HEK293 (cell line): ENCODE measurements around the gene ZFC3H1.

Experiments used
- HOXA7 ChIP-seq: sonication (generic); formaldehyde crosslinking; IDR thresholded peaks from 2 replicates; pipeline ENCODE4 v1.8.1; 2022; ENCODE audit warnings: missing genetic modification reagents, borderline replicate concordance
- ZBTB21 ChIP-seq: fragments of 450-650 bp; formaldehyde crosslinking; IDR thresholded peaks from 2 replicates; pipeline ENCODE4 v1.5.1; 2017; ENCODE audit warnings: missing biosample characterization, missing genetic modification characterization
- ZNF138 ChIP-seq: fragments of 450-650 bp; formaldehyde crosslinking; IDR thresholded peaks from 2 replicates; pipeline ENCODE4 v1.5.1; 2016; ENCODE audit warnings: missing biosample characterization, missing genetic modification characterization, borderline replicate concordance
- ZNF146 ChIP-seq: fragments of 450-650 bp; formaldehyde crosslinking; IDR thresholded peaks from 2 replicates; pipeline ENCODE4 v1.5.1; 2016; ENCODE audit warnings: missing biosample characterization, missing genetic modification characterization
- ZNF776 ChIP-seq: fragments of 450-650 bp; formaldehyde crosslinking; IDR thresholded peaks from 2 replicates; pipeline ENCODE4 v1.5.0; 2017; ENCODE audit warnings: missing biosample characterization, missing genetic modification characterization, borderline replicate concordance
- TF ChIP-seq, protein P1 (sequence below): fragments of 450-650 bp; formaldehyde crosslinking; IDR thresholded peaks from 2 replicates; pipeline ENCODE4 v1.5.1; 2016; ENCODE audit warnings: missing biosample characterization, missing genetic modification characterization
- TF ChIP-seq, protein P2 (sequence below): fragments of 450-650 bp; formaldehyde crosslinking; IDR thresholded peaks from 2 replicates; pipeline ENCODE4 v1.5.1; 2016; ENCODE audit warnings: missing biosample characterization, missing genetic modification characterization

DNA sequence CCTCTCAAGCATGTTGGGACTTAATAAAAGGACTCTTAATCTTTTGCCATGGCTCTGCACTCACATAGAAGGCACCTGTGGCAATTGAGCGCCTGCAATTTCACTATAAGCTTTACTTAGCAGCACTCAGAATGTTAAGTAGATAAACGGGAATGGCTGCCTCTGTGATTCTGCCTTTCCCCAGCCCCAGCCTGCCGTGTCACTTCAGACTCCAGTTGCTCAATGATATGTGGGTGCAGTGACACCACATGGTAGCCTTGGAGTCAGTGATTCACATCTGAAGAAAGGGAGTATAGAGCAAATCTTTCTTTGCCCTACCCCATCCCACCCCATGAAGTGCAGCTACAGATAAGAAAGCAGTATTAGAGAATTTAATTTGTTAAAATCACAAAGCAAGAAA is 96.1 kb downstream of the ZFC3H1 start:
- TF ChIP-seq ZNF776 (tag by site-specific recombination), result no peak
- TF ChIP-seq, protein P1, sequence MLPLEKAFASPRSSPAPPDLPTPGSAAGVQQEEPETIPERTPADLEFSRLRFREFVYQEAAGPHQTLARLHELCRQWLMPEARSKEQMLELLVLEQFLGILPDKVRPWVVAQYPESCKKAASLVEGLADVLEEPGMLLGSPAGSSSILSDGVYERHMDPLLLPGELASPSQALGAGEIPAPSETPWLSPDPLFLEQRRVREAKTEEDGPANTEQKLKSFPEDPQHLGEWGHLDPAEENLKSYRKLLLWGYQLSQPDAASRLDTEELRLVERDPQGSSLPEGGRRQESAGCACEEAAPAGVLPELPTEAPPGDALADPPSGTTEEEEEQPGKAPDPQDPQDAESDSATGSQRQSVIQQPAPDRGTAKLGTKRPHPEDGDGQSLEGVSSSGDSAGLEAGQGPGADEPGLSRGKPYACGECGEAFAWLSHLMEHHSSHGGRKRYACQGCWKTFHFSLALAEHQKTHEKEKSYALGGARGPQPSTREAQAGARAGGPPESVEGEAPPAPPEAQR (tag by site-specific recombination), result no peak
- TF ChIP-seq ZNF146 (tag by site-specific recombination), result no peak
- TF ChIP-seq ZNF138 (tag by site-specific recombination), result no peak
- TF ChIP-seq ZBTB21 (tag by site-specific recombination), result no peak
- TF ChIP-seq, protein P2, sequence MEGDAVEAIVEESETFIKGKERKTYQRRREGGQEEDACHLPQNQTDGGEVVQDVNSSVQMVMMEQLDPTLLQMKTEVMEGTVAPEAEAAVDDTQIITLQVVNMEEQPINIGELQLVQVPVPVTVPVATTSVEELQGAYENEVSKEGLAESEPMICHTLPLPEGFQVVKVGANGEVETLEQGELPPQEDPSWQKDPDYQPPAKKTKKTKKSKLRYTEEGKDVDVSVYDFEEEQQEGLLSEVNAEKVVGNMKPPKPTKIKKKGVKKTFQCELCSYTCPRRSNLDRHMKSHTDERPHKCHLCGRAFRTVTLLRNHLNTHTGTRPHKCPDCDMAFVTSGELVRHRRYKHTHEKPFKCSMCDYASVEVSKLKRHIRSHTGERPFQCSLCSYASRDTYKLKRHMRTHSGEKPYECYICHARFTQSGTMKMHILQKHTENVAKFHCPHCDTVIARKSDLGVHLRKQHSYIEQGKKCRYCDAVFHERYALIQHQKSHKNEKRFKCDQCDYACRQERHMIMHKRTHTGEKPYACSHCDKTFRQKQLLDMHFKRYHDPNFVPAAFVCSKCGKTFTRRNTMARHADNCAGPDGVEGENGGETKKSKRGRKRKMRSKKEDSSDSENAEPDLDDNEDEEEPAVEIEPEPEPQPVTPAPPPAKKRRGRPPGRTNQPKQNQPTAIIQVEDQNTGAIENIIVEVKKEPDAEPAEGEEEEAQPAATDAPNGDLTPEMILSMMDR (tag by site-specific recombination), result no peak
- no peak for TF ChIP-seq HOXA7 (CRISPR knock-in tag)
